A673 (cell line): Measurements from ENCODE around the gene CST11. TPM values are rescaled to one million over a fixed set of nuclear protein-coding genes. Genes with fewer than 3 reads are reported as not detected.
A peak's percentile ranks its signal among the peaks of the same experiment; 100 is the strongest.

Experiments used
- BruUV-seq: library from RNA; stranded (reverse); fragments of 400-500 nt; replicated peaks from 2 replicates; lab custom pipeline; 2021; lab: Mats Ljungman, UMichigan
- CTCF ChIA-PET: fragments of 300-600 bp; sonication (Branson Sonifier 250); formaldehyde crosslinking; loops from one replicate; lab custom pipeline; 2022; ENCODE audit warnings: antibody characterized with exemption; lab: Charles Lee
- POLR2A ChIA-PET: fragments of 300-600 bp; sonication (Branson Sonifier 250); formaldehyde crosslinking; loops from one replicate; lab custom pipeline; 2022; ENCODE audit warnings: antibody characterized with exemption; ENCODE audit not compliant: low non-redundant PET; lab: Charles Lee
- DNase-seq: peaks from one replicate; pipeline ENCODE4 v3.0.0-alpha.2; 2015; ENCODE audit warnings: low spot score
- H3K27ac ChIP-seq: fragments of 200-600 bp; sonication (generic); 2 replicates; pipeline ENCODE4 v1.5.1; 2016; ENCODE audit warnings: mixed run types, low read depth, mild to moderate bottlenecking, mixed read lengths, antibody characterized with exemption, low read length; ENCODE audit not compliant: poor library complexity, severe bottlenecking
- H3K27me3 ChIP-seq: fragments of 200-600 bp; sonication (generic); replicated peaks from 2 replicates; pipeline ENCODE4 v1.6.1; 2017; ENCODE audit warnings: mixed run types, low read depth, mild to moderate bottlenecking, mixed read lengths, antibody characterized with exemption, low read length; ENCODE audit not compliant: insufficient read depth, poor library complexity
- H3K36me3 ChIP-seq: fragments of 200-600 bp; sonication (generic); 2 replicates; pipeline ENCODE4 v1.6.1; 2016; ENCODE audit warnings: mixed run types, mild to moderate bottlenecking, mixed read lengths, antibody characterized with exemption, low read length; ENCODE audit not compliant: insufficient read depth, poor library complexity, severe bottlenecking
- H3K4me1 ChIP-seq: fragments of 200-600 bp; sonication (generic); 2 replicates; pipeline ENCODE4 v1.6.1; 2017; ENCODE audit warnings: mixed run types, mild to moderate bottlenecking, mixed read lengths, antibody characterized with exemption, low read length; ENCODE audit not compliant: insufficient read depth, poor library complexity, severe bottlenecking
- H3K4me3 ChIP-seq: fragments of 200-600 bp; sonication (generic); 2 replicates; pipeline ENCODE4 v1.5.1; 2016; ENCODE audit warnings: low read depth, mixed run types, mild to moderate bottlenecking, mixed read lengths, low read length; ENCODE audit not compliant: poor library complexity, severe bottlenecking
- H3K9me3 ChIP-seq: fragments of 200-600 bp; sonication (generic); 2 replicates; pipeline ENCODE4 v1.6.1; 2016; ENCODE audit warnings: mixed run types, low read depth, mild to moderate bottlenecking, mixed read lengths, antibody characterized with exemption, low read length; ENCODE audit not compliant: poor library complexity, severe bottlenecking
- CTCF ChIP-seq: fragments of 300-800, 200-600 bp; sonication (generic); conservative IDR thresholded peaks from 2 replicates; pipeline ENCODE4 v1.5.1; 2017; ENCODE audit warnings: low read depth, mild to moderate bottlenecking, antibody characterized with exemption, low read length, moderate library complexity, mixed read lengths
- EZH2 ChIP-seq: fragments of 200-600 bp; sonication (generic); IDR thresholded peaks from 2 replicates; pipeline ENCODE4 v1.6.1; 2017; ENCODE audit warnings: borderline replicate concordance, low read depth, mild to moderate bottlenecking, mixed read lengths, antibody characterized with exemption, low read length; ENCODE audit not compliant: poor library complexity, severe bottlenecking
- intact Hi-C: fragments of 100-400 bp; cut with micrococcal nuclease; formaldehyde crosslinking; loops from one replicate; pipeline ENCODE4 v1.10.0; 2022; ENCODE audit not compliant: unreplicated experiment
- total RNA-seq: library from RNA; stranded (reverse); gene quantifications from 2 replicates; pipeline ENCODE4 v1.2.3, GENCODE V29; 2021

Gene CST11
- total RNA-seq, 1 experiment from 2014 or later, result not detected

GRCh38 chr20:23420943-23421931 lies 31.4 kb downstream of the CST11 start, which contains the start of gene NAPB:
TSS of gene NAPB (minus strand) at chr20:23421488. CDS start at chr20:23421402, 86 bp downstream.
- POLR2A ChIA-PET, result interaction anchor here (0.9 kb wide), 1 partner anchor 63 kb away, joined by 4 read pairs; no protein-coding TSS in a partner anchor
- CTCF ChIA-PET, result interaction anchor here (0.7 kb wide), 2 partner anchors 71 to 105 kb away, joined by 9 to 12 read pairs; partner anchors contain the start of gene NXT1
- Histone ChIP-seq H3K4me1 (peaks cover 5% of the 10 kb centered on the region), H3K9me3 (no peaks in the 10 kb centered on the region), H3K27me3 (no peaks in the 10 kb centered on the region), H3K36me3 (no peaks in the 10 kb centered on the region), H3K27ac (peak within 1 kb of the TSS; percentile 83), H3K4me3 (peak within 1 kb of the TSS; percentile 98)
- intact Hi-C loops, result loop anchor here (5.0 kb wide), 1 partner anchor 59 kb away; the partner anchor contains the start of gene GZF1
- BruUV-seq, result no TSS peak
- DNase-seq, result peak; percentile 97
- TF ChIP-seq CTCF (peak; percentile 28; the same call in 1 of the 2 replicates), EZH2 (no peak)

GRCh38 chr20:23419995-23420901 lies 32.4 kb downstream of the CST11 start:
- Histone ChIP-seq H3K4me1 (peaks cover 5% of the 10 kb centered on the region), H3K27me3 (no peaks in the 10 kb centered on the region), H3K4me3 (peak overlapping the region; percentile 98), H3K36me3 (no peaks in the 10 kb centered on the region), H3K9me3 (no peaks in the 10 kb centered on the region), H3K27ac (peak overlapping the region; percentile 83)
- TF ChIP-seq EZH2 (no peak), CTCF (no peak)
- CTCF ChIA-PET, result interaction anchor here (0.7 kb wide), 2 partner anchors 106 to 726 kb away, joined by 4 to 9 read pairs; no protein-coding TSS in a partner anchor
- intact Hi-C loops, result loop anchor here (5.0 kb wide), 1 partner anchor 58 kb away; the partner anchor contains the start of gene GZF1
- DNase-seq, result peak; percentile 53
- BruUV-seq, result no TSS peak
- POLR2A ChIA-PET, result interaction anchor here (0.6 kb wide), 1 partner anchor 10 kb away, joined by 3 read pairs; no protein-coding TSS in a partner anchor

- intact Hi-C loops, result no loop called here
- BruUV-seq, result TSS peak; percentile 39
- no peak for TF ChIP-seq CTCF
- Histone ChIP-seq H3K9me3 (no peaks in the 10 kb centered on the region), H3K27ac (peak overlapping the region; percentile 83), H3K4me3 (peak overlapping the region; percentile 98), H3K27me3 (no peaks in the 10 kb centered on the region), H3K36me3 (no peaks in the 10 kb centered on the region), H3K4me1 (peaks cover 5% of the 10 kb centered on the region)
- POLR2A ChIA-PET, result interaction anchor here (0.6 kb wide), 1 partner anchor 10 kb away, joined by 3 read pairs; no protein-coding TSS in a partner anchor
- DNase-seq, result peak; percentile 10
- CTCF ChIA-PET, result no interaction called here
Measured at GRCh38 chr20:23419657-23419994, 33.0 kb downstream of the CST11 start.
